HG03460 (cell line): Measurements from ENCODE around the gene CCDC182.

Experiments
- ATAC-seq: cut with Tn5 transposase; IDR thresholded peaks from one replicate; pipeline ENCODE4 v1.9.1; 2021; ENCODE audit not compliant: unreplicated experiment

CCDC182 gene

GRCh38 chr17:57730026-57730701 is 14.9 kb downstream of the CCDC182 start:
- no peak for ATAC-seq

DNA sequence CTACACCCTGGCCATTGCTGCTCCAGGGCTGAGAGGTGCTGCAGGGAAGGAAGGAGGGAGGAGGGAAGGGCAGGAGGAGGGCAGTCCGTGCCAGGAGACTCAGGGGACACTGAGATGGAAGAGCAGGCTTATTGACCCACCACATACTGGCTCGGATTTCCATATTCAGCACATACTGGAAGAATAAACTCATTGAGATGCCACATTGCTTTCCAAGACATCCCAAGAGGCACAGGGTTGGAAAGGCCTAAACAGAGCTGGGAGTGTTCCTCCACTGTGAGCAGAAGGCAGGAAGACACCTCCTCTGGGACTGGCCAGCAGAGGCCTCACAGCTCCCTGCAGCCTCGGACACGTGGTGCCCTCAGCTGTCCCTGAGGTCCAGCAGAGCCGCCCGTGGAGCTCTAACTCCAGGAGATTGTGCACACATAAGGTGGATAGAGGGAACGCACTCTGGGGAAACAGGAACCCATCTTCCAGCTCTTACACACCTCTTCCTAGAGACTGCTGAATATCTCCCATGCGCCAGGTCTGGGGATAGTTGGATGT is 17.4 kb downstream of the CCDC182 start:
- ATAC-seq = no peak

GRCh38 chr17:57726838-57727237 is 18.3 kb downstream of the CCDC182 start:
- ATAC-seq = no peak

- no peak for ATAC-seq
Observed at GRCh38 chr17:57726213-57726790, 18.8 kb downstream of the CCDC182 start.

DNA sequence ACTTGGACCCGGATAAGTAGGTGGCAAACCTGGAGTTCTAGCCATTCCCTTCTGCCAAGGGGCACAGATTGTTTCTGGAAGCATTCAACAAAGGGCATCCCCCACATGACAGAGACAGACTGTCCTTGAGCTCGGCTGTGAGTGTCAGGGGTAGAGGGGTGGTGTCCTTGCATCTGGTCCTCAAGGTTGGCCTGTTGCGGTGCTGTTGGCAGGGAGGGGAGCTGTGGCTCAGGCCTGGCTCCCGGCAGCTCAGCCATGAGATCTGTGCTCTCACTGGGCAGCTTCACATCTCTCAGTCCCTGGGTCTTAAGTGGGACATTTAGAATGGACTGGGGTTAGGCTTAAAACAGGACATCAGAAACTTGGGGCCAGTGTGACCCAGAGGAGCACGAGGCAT is 20.4 kb downstream of the CCDC182 start:
- no peak for ATAC-seq

GRCh38 chr17:57724026-57724728 is 20.9 kb downstream of the CCDC182 start:
- ATAC-seq = peak; percentile 64

GRCh38 chr17:57723427-57724025 is 21.6 kb downstream of the CCDC182 start:
- no peak for ATAC-seq

DNA sequence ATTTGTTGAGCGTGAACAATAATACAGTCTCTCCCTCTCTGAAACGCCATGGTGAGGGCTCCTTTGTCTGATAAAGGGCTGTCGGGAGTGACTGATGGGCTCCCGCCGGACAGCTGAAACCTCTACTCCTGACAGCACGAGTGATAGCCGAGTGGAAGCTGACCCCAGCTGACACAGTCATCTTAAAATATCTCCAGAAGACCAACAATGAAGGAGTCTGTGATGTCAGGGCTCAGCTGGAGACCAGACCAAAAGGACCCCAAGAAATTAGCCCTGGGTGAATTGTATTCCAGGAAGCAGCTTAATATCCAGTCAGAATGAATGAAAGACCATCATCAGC is 22.4 kb downstream of the CCDC182 start:
- no peak for ATAC-seq

DNA sequence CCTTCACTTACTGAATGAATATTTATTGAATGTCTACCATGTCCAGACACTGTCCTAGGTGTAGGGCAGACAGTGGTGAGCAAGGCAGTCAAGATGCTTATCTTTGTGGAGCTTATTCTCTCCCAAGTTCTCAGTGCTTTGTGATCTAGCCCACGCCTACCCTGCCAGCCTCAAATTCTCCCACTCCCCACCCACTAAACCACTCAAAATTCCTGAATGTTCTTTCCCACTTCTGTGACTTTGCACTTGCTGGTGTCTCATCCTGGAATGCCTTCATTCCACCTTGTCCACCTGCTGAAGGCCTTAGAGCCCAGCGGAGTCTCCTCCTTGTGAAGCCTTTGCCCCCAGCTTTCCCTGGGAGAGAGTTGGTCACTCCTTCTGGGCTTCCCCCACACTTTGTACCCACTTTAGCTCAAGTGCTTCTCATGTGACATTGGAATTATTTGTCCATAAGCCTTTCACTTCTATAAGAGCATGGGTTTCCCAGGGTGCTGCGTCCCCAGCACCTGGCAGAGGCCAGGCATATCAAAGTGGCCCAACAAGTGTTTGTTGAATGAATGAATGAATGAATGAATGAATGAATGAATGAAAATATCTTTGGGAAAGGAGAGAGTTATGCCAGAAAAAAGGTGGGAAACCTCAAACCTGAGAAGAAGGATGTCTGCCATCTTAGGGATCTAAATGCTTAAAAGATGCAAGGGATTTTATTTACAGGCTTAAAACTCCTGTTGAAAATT is 23.0 kb downstream of the CCDC182 start:
- ATAC-seq = no peak

DNA sequence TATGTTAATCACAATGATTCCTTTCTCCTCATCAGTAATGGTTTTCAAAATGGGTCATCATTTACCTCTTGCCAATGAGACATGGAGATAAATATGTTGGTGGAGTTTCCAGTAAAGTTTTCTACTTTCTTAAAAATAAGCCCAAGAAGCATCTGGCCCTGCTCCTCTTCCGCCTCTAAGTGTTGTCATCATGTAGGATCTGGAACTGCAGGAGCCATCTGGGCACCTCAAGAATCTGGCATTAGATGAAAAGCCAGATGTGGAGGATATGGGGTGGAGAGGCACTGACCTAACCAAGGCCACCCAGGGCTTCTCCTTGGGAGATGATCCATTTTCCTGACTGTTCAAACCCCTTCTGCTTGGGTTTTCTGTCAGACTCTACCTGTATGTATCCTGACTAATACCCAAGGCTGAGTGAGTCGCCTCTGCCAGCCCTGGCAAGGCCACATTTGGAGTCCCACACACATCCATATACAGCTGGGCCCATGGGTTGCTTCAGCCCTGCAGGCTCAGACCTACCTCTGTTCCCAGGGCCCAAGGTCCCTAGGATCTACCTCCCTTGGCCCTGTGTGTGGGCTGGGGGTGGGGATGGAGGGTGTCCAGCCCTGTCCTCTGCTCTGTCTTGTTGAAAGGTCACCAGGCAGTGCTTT is 24.6 kb downstream of the CCDC182 start:
- ATAC-seq = no peak

DNA sequence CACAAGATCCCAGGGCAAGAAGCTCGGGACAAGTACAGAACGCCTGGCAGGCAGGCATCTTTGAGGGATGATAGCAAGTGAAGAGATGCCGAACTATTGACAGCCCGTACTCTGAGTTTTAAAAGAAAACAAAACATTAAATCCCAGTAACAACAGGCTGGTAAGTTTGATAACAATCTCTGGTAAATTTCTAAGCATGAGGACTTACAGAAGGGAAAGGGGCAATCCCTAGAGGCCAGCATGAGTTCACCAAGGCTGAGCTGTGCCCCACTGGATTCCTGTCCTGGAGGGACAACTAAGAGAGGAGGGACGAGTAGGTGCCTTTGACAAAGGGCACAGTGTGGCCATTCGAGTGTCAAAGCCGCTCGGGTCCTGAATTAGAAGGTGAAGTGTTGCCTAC is 26.2 kb downstream of the CCDC182 start:
- ATAC-seq = no peak

- ATAC-seq = no peak
Observed at GRCh38 chr17:57715981-57716380, 29.1 kb downstream of the CCDC182 start.

DNA sequence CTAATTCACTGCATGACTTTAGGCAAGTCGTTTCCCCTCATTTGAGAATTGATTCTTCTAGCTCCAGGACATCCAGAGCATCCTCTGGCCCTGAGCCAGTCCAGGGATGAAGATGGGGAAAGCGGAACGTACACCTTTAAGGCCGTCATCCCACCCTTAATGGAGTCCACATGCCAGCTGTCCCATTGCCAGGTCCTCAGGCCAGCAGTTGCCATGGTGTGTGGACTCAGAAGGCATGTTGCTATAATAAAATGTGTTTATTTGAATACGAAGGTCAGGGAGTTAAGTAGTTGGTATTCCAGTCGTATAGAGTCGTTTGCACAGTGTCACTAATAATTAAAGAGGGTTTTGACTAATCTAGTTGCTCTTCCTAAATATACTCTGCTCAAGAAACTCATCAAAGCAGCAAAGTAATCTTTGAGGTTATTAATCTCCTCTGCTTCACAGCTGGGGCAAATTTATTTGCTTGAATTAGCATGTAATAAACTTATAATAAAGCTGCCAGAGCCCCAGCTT is 30.4 kb downstream of the CCDC182 start:
- no peak for ATAC-seq

DNA sequence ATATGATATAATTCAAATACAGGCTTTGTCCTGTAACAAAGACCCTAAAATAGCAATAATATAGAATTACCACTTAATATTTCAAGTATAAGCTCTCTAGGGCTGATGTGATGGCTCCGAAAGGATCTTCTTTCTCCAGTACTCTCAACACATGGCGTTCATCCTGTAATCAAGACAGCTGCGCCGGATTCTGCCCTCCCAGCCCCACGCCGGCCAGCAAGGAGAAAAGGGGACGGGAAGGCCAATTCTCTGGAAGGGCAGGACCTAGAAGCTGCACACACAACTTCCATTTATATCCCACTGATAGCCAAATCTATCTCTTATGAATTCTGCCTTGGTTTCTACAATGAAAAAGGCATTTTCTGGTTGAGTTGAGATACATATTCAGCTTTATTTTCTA is 32.0 kb downstream of the CCDC182 start:
- ATAC-seq = no peak

GRCh38 chr17:57708410-57708809 is 36.7 kb downstream of the CCDC182 start:
- ATAC-seq = no peak

- ATAC-seq = no peak
Observed at GRCh38 chr17:57707892-57708291, 37.2 kb downstream of the CCDC182 start.

- ATAC-seq = no peak
Observed at GRCh38 chr17:57706761-57707160, 38.3 kb downstream of the CCDC182 start.

- no peak for ATAC-seq
Observed at GRCh38 chr17:57705921-57706695, 39.0 kb downstream of the CCDC182 start.

GRCh38 chr17:57704448-57704847 is 40.7 kb downstream of the CCDC182 start:
- no peak for ATAC-seq

DNA sequence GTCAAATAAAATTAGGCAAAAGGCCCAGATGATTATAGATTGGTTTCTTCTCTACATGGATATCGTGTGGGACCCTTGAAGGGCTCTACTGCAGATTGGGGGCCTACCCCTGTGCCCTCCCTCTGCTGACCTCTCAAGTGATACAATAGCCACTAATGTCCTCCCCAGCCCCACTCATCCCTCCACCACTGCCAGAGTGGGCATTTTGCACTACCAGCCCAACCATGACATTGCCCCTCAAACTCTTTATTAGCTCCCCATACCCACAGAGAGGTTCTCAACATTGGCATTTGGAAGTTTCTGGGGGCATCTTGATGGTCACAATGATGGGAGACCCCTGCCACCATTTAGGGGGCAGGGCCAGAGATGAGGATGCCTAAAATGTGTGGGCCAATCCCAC is 41.8 kb downstream of the CCDC182 start:
- no peak for ATAC-seq
